GM19351 (cell line): ENCODE data around the gene FRG1.
"Not testable (repeated sequence)": the region's sequence is repeated elsewhere in the genome, so short reads cannot be mapped to it uniquely, and the experiment has no call there.

Experiments
- ATAC-seq: cut with Tn5 transposase; IDR thresholded peaks from one replicate; pipeline ENCODE4 v1.9.1; 2021; ENCODE audit warnings: mild to moderate bottlenecking, moderate library complexity; ENCODE audit not compliant: unreplicated experiment

FRG1 gene

DNA sequence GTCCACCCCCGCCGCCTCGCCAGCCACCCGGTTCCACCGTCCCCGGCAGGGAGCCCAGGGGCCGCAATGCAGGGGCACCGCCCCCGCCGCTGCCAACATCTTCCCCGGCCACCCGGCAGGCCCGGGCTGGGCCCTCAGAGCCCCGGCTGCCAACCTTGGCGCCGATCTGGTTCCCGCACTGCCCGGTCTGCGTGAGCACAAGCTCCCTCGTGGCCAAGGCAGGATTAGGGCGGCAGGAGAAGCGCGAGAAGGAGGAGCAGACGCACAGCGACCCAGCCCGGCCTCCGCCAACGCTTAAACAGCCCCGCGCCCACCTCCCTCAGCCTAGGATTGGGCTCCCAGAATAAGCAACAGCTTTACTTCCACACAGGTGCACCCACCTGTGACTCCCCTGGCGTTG is 44.0 kb downstream of the FRG1 start:
- not testable (repeated sequence) for ATAC-seq

DNA sequence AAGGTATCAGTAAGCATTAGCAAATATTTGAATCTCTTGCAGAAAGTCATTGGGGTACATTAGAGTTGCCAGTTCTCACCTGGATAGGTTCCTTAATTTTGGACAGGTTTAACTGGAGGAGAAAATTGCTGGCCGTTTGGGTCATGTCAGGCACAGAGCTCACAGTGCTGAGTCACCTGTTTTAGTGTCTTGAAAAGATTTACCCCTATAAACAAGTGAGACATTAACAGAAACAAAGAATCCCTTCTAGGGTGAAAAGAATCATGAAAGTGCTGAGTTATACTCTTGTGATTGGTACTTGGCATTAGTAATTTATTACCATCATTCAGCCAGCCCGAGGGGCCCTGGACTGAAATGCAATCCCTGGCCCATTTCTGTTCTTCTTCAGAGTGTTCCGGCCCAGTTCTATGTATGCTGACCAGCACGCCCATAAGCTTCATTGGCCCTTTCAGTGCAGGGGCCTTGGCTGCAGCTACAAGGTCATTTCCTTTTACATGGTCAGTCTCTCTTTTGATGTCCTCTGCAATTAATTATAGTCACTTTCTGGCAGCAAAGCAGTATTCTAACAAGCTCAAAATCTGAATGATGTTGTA is 45.1 kb downstream of the FRG1 start:
- ATAC-seq, result not testable (repeated sequence)

DNA sequence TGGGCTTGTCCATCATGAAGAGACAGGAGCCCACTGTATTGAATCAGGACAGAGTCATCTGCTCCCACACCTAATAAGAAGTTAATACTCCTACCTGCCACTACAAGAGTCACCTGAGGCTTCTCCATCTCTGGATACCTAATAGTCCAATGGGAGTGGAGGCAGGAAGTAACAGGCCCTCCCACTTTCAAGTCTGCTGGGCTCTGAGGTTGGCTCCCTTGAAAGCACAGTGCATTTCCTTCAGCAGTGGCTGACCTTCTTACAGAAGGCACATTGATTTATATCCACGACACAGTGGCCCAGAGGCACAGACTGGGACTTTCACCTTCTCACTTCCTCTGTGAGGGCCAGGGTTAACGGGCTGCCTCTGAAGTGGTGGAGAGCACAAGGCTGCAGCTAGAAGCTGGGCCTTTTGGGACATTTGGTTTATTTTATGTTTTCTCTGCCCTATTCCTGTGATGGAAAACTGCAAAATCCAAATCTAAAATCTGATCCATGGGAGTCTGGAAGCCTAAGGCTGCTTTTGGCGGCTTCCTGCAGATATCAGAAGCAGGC is 48.3 kb downstream of the FRG1 start:
- ATAC-seq, result peak; percentile 79

DNA sequence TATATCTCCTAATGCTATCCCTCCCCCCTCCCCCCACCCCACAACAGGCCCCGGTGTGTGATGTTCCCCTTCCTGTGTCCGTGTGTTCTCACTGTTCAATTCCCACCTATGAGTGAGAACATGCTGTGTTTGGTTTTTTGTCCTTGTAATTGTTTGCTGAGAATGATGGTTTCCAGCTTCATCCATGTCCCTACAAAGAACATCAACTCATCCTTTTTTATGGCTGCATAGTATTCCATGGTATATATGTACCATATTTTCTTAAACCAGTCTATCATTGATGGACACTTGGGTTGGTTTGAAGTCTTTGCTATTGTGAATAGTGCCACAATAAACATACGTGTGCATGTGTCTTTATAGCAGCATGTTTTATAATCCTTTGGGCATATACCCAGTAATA is 49.3 kb downstream of the FRG1 start:
- ATAC-seq, result not testable (repeated sequence)
